Mucosa of rectum (tissue), 2 donors: ENCODE measurements around the gene PBX1.

Experiments used
- H3K27ac ChIP-seq, 2 donors: one replicate each; pipeline ENCODE4 v1.7.0; 2013; ENCODE audit warnings: inconsistent platforms in 2 of 2, low read depth in 2 of 2, low read length in 2 of 2
- H3K27me3 ChIP-seq, 2 donors: one replicate each; pipeline ENCODE4 v1.7.0; 2013; ENCODE audit warnings: low read length in 2 of 2; ENCODE audit not compliant: control insufficient read depth in 2 of 2, insufficient read depth in 2 of 2
- H3K36me3 ChIP-seq, 2 donors: one replicate each; pipeline ENCODE4 v1.7.0; 2013; ENCODE audit warnings: low read length in 2 of 2; ENCODE audit not compliant: control insufficient read depth in 2 of 2, insufficient read depth in 2 of 2
- H3K4me1 ChIP-seq, 2 donors: one replicate each; pipeline ENCODE4 v1.7.0; 2013; ENCODE audit warnings: low read length in 2 of 2, mild to moderate bottlenecking in 1 of 2; ENCODE audit not compliant: control insufficient read depth in 2 of 2, insufficient read depth in 2 of 2
- H3K4me3 ChIP-seq, 2 donors: one replicate each; pipeline ENCODE4 v1.7.0; 2013; ENCODE audit warnings: low read length in 2 of 2
- H3K9ac ChIP-seq, 2 donors: one replicate each; pipeline ENCODE4 v1.7.0; 2013; ENCODE audit warnings: low read length in 2 of 2, low read depth in 1 of 2, mild to moderate bottlenecking in 1 of 2
- H3K9me3 ChIP-seq, 2 donors: one replicate each; pipeline ENCODE4 v1.7.0; 2013; ENCODE audit warnings: low read length in 2 of 2; ENCODE audit not compliant: control insufficient read depth in 2 of 2
- donor health status: healthy.
- donor health status: Normal muscosa, but diverticular disease.

PBX1 gene

DNA sequence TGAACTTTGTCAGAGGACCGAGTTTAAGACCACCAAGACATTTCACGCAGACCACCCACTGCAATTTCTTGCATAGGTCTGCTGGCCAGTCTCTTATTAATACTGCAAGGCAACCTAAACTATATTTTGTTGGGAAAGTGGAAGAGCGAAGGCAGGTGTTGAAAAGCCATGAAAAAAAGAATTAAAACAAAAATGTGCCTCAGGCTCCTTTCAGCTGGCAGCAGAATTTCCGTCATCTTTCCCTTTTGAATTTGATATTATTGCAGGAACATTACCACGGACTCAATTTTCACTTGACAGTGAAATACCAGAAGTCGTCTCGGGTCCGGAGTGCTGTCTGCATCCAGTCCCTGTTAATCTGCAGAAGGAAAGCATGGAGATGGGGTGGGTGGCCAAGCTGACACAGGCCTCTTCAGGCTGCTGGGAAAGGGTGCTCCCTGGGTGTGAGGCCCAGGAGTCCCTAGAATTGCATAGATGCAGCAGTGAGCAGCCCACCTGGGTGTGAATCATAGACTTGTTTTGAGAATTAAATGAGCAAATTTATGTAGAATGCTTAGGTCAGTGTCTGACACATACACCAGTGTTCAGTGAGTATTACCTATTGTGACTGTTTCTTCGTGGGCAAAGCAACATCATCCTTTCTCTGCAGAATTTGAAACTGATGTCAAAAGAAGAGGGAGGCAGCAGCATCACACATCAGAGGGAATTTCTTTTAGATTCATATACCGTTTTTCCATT lies 150.7 kb downstream of the PBX1 start:
- no peaks in the 10 kb centered on the region for H3K27me3 ChIP-seq
- peaks cover 38 to 49% of the 10 kb centered on the region in 2 donors for H3K4me1 ChIP-seq
- no peaks in the 10 kb centered on the region for H3K36me3 ChIP-seq
- H3K9ac ChIP-seq, result no peak overlapping the region
- no peak overlapping the region for H3K4me3 ChIP-seq
- H3K27ac ChIP-seq, result no peak overlapping the region
- no peaks in the 10 kb centered on the region for H3K9me3 ChIP-seq

DNA sequence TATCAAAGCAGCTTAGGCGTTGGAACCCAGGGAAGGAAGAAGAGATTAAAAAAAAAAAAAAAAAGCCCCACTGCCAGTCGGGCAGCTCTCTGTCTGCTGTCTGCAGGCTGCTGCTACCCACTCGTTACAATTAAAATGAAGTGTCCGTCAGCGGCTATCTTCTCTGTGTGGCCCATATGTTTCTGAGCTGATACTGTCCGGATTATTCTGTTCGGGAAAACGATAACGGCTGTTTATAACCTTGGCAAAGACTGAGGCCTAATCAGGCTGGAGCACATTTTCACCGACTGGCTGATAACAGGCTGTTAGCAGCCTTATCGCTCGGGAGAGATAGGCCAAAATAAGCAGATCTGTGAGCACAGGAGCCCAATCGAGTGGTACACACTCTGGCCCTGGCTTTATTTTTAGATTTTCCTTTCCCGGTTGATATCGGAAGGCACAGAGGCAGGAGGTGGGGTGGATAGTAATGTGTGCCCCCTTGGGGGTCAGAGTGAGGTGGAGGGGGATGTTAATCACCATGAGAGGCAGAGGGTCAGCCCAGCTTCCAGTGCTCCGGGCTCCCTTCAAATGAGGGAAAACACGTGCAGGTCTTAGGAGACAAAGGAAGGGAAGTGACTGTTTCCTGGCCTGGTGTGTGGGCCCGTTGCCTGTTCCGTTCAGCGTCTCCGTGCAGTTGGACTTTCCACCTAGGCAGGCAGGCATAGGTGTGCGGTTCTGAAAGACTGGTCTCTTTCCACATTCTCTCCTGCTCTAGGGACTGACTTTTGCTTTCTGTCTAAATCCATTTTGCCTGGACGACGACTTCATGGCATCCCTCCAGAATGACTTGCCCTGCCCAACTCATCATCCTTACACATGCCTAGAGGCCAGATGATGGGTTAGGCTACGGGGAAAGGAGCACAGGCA lies 153.4 kb downstream of the PBX1 start:
- Histone ChIP-seq H3K9me3 (no peaks in the 10 kb centered on the region), H3K27ac (peak overlapping the region; percentile 29 to 46), H3K9ac (no peak overlapping the region)

DNA sequence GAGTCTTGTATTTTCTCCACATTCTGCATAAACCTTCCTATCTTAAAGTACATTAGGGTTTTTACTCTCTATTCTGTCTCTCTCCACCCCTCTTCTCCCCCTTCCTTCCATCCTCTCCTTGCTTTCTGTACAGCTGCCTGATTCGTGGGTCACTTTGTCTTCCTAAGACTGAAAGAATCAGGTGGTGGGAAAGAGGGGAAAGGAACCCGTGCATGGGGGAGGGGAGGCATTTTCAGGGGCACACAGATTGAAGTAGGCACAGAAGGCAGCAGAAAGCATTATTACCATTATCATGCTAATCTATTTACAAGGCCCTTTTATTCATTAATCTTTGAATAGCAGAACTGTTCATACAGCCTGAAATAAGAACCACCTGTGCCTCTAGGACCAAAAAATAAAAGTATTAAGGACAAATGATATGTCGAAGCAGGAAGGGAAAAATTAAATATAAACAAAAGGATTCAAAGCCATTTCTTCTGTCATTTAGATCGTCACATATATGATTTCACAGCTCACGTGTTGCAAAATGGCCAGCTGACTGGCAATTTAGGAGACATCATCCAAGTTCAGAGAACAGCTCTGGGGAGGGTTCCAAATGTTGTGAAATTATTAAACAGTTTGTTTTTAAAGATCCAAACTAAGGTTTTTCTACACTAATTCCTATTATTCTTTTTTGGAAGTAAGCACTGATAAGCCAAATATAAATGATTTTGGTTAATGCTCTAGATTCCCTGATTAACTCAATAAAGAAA lies 154.6 kb downstream of the PBX1 start:
- Histone ChIP-seq H3K9ac (no peak overlapping the region), H3K9me3 (no peaks in the 10 kb centered on the region), H3K36me3 (no peaks in the 10 kb centered on the region), H3K27me3 (no peaks in the 10 kb centered on the region), H3K4me1 (peaks cover 16 to 19% of the 10 kb centered on the region in 2 donors), H3K4me3 (no peak overlapping the region), H3K27ac (no peak overlapping the region)

More for the DNA sequence above, 153.4 kb downstream of the PBX1 start:
- Histone ChIP-seq H3K4me1 (peaks cover 23 to 26% of the 10 kb centered on the region in 2 donors), H3K36me3 (no peaks in the 10 kb centered on the region), H3K27me3 (no peaks in the 10 kb centered on the region), H3K4me3 (no peak overlapping the region)

DNA sequence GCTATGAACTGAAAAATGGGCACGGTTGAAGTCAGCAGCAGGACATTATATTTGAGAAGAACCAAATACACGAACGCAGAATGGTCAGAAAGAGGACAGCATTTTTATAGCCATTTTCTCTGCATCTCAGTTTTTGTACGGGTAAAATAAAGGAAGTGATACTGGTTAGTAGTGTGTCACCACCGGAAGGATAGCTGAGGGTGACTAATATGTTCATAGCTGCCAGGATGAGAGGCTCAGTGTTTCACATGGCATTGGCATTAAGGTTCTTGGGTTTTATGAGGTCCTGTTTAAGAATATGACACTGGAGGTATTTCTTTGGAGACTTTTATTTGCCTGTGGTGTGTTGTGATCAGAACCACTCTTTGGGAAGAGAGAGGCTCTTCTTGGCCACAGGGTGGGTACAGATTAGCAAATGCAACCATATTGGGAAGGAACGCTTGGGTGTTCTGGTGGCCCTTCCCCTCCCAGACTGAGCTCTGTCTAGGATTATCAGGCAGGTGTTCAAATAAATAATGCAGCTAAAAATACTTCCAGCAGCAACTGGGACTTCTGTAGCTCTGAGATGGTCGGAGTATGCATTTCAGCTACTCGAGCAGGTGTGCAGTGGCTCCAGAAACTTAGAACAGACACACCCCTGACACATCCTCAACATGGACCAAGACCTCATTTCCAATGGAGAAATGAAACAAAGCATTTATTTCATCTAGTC lies 158.2 kb downstream of the PBX1 start:
- Histone ChIP-seq H3K4me3 (no peak overlapping the region), H3K27ac (no peak overlapping the region), H3K36me3 (no peaks in the 10 kb centered on the region), H3K9ac (no peak overlapping the region), H3K4me1 (peaks cover 12 to 14% of the 10 kb centered on the region in 2 donors), H3K27me3 (no peaks in the 10 kb centered on the region), H3K9me3 (no peaks in the 10 kb centered on the region)

DNA sequence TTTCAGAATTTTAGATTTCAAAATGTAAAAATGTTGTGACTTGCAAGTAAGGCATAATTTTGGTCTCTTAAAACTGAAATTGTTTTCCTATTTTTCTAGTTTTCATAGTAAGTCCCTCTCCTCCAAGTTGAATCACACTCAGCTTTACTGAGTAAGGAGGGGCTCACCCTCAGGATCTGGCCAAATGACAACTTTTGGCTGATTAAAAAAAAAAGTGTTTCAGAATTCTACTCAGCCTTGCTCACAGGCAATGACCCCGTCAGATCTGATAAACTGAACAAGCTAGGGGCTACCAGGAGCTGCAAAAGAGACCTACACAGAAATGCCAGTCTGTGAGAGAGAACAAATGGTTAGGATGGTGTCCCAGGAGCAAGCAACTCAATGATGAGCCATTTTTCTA lies 159.8 kb downstream of the PBX1 start:
- Histone ChIP-seq H3K27me3 (no peaks in the 10 kb centered on the region), H3K9me3 (no peaks in the 10 kb centered on the region), H3K27ac (no peak overlapping the region), H3K4me3 (no peak overlapping the region), H3K9ac (no peak overlapping the region), H3K4me1 (peaks cover 4 to 8% of the 10 kb centered on the region in 2 donors), H3K36me3 (no peaks in the 10 kb centered on the region)

DNA sequence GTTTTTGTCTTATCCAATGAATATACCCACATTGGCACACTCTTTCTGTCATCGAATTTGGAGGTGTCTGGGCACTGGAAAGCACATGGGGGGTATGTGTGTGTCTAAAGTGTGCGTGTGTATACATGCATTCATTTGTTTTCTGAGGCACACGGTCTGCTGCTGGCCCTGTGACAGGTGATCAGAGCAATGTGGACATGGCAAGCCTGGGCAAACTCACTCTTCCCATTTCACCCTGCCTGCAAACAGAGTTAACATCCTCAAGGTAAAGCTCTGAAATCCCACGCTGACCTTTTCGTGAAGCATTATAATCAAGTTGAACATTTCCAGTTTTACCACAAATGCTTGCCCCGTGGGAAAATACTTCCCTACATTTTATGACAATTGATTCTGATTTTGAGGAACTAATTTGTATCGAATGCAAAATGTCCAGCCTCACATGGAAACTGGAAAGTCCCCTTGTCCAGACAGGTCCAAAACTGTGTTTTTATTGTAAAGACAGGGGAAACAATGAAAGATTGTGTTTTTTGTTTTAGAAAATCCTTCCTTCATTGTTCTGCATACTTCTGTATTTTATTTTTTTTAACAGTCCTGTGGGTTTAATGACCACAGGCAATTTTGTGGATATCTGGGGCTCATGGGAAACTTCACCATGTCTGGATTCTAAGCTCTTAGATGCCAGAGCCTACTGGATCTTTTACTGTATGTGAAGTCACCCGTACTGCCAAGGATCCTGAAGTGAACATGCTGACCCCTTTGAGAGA lies 160.9 kb downstream of the PBX1 start:
- no peaks in the 10 kb centered on the region for H3K27me3 ChIP-seq
- H3K4me3 ChIP-seq, result no peak overlapping the region
- no peaks in the 10 kb centered on the region for H3K9me3 ChIP-seq
- H3K4me1 ChIP-seq, result peaks cover 4 to 8% of the 10 kb centered on the region in 2 donors
- H3K9ac ChIP-seq, result no peak overlapping the region
- H3K27ac ChIP-seq, result no peak overlapping the region
- no peaks in the 10 kb centered on the region for H3K36me3 ChIP-seq

DNA sequence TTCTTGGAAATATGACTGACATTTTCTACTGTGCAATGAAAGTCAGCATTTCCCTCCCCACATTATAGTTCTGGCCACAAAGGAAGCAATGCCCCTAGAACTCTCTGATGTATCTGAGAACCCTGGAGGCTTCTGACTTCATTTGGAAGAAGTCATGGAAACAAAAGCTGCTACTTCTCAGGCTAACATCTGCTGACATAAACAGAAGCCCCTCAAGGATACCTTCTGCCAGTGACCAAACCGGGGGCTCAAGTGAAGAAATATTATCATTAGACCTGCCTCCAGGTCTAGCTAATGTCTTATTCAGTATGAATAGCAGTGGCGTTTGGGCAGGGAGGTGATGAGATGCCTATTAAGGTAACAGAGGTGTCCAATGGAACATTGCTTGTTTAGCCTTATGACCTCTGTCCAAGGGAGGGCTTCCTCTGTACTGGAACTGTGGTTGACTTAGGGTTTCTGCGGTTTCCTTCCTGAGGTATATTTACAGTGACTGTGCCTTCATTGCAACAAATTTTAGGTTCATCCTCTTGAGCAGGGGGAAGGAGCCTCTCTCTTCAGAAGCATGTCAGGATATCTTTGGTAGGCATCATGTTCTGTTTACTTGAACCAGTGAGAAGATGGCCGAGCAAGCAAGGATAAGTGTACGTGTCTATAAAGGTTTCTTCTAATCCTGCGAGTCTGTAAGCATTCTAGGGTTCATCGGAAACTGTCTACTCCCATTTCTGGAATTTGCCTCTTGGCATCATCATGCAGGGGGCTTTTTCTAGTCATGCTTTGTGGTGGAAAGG lies 161.7 kb downstream of the PBX1 start:
- no peak overlapping the region for H3K27ac ChIP-seq
- peaks cover 4 to 8% of the 10 kb centered on the region in 2 donors for H3K4me1 ChIP-seq

DNA sequence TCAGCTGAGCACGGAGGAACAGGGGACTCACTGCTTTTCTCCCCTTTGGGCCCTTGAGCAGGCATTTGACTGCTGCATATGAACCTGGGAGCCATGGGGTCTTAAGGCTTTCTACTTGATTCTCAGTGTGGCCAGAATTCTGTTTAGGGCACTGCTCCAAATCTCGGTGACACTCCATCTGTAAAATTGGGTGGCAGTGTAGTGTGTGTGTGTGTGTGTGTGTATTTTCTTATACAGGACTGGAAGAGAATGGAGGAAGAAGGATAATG lies 162.2 kb downstream of the PBX1 start:
- Histone ChIP-seq H3K4me3 (no peak overlapping the region), H3K36me3 (no peaks in the 10 kb centered on the region), H3K9me3 (no peaks in the 10 kb centered on the region), H3K27me3 (no peaks in the 10 kb centered on the region), H3K4me1 (peaks cover 4 to 8% of the 10 kb centered on the region in 2 donors), H3K9ac (no peak overlapping the region), H3K27ac (no peak overlapping the region)

More for the DNA sequence above, 161.7 kb downstream of the PBX1 start:
- no peaks in the 10 kb centered on the region for H3K9me3 ChIP-seq
- H3K9ac ChIP-seq, result no peak overlapping the region
- H3K36me3 ChIP-seq, result no peaks in the 10 kb centered on the region
- no peaks in the 10 kb centered on the region for H3K27me3 ChIP-seq
- no peak overlapping the region for H3K4me3 ChIP-seq
